ENCODE measurements around the gene P4HB.

Gene P4HB

DNA sequence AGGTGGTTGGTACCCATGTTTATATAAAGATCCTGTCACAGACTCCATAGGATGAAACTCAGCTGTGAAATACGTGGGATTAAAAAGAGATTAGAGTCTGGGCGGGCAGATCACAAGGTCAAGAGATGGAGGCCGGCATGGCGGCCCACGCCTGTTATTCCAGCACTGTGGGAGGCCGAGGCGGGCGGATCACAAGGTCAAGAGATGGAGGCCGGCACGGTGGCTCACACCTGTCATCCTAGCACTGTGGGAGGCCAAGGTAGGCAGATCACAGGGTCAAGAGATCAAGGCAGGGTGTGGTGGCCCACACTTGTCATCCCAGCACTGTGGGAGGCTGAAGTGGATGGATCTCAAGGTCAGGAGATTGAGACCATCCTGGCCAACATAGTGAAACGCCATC, 35.1 kb upstream of the P4HB start:
- no peak for DNase-seq

DNA sequence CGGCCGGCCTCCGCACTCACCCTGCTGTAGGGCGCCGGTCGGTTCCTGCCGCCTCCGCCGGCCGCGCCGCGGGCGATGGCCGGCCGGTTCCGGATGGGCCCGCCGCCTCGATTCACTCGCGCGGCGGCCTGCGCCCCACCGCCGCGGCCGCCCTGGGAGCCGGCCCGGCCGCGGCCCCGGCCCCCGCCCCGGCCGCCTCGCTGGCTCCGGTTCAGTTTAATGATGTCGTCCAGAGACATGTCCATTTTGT, 30.9 kb upstream of the P4HB start:
- no peak for DNase-seq

DNA sequence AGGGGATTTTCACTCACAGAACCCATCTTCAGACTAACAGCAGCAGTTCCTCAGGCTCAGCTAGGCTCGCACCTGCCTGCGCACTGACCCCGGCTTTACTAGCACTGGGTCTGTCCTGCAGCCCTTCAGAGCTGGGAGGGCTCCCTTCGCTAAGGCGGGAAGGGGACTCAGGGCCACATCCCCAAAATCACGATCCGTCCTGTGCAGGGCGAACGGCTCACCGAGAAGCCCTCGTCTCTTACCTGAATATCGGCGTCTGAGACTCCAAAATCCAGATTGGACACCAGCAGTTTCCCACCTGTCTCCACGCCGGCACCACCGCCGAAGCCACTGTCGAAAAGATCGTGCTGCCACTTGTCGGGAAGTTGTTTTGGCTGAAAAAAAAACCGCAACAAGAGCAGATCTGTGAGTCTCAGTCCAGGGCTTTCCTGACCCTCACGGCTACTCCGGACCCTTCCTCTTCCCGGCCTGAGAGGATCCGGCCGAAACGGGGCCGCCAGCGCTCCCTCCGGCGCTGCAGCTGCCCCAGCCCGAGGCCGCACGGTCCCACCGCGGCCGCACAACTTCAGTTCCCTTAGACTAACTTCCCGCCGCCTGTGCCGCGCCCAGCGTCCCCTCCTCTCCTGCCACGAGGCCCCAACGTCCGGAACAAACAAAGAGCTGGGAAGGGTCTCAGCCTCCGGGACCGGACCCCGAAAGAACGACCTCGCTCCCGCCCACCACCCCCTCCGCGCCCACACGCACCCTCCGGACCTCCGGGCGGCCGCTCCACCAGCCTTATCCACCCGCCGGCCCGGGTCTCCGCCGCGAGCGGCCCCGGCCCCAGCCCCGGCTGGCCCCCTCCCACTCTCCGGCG, 30.3 kb upstream of the P4HB start:
- DNase-seq = no peak

DNA sequence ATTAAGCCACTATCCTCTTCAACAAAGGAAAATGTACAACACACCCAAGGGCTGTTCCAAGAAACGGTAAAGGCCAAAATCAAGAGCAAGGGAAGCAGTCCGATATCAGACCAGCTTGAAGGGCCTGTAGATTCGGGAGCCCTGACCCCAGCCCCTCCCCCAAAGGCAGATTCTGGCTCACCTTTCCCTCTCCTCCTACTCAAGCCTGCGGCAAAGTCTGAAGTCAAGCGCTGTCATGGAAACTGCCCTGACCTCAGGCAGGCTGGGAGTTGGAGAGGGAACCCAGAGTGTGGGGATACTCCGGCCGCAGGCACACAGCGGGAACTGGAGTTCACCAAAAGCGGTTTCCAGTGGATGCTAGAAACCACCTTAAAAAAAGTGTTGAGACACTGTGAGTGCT, 29.3 kb upstream of the P4HB start:
- DNase-seq = no peak

DNA sequence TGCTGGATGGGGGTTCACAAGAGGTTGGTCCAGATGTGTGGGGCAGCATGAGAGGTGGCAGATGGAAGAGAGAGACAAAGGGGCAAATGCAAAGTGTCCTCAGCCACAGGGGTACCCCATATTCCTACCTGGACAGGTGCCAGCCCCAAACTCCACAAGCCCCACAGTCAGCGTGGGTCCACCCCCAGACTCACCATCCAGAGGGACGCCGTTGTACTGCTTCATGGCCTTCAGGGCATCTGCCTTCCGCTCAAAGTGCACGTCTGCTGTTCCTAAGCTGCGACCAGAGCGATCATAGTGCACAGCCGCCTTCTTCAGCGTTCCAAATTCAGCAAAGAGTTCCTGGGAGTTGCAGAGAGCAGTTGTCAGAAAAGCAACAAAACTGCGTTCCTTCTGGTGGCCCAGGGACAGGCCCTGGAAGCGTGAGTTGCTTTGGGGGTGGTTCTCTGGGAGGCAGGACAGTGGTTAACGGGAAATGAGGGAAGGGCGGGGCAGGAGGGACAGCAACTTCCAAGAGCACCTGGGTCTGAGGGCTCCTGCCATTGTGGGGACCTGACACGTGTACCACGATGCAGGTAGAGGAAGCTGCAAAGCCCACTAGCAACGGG, 28.8 kb upstream of the P4HB start:
- DNase-seq = no peak

DNA sequence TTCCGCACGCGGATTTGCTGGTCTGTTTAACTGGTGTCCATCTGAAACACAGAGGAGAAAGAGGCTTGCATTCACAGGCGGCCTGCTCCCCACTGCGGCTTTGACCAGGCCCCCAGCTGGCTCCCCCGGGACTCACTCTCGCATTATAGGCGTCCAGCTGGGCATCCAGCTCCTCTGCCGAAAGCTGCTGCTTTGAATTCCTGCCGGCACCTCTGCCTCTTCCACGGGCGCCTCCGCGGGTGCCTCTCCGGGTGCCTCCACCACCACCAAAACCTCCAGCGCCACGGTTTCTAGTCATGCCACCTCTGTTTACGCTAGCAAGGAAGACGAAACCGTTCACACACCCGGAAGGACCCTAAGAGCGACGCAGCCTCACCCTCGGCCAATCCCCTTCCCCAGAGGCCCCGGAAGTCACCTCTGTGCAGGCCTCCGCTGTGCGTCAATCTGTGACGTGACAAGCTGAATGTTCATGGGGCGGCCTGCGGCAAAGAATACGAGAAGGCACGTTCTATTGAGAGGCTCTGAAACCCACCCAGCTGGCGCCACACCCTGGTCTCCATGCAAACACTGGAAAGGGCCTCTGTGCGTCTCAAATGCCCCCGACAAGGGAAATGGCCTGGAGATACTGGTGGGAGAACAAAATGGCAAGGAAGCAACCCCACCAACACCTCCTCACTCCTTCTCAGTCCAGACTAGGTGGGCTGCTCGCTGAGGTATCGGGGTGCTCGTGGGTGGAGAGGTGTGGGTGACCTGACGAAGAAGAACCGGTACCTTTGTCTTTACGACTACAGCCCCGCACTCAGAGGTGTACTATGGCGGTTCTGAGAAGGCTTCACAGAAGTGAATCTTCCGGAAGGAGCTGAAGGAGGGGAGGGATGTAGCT, 28.0 kb upstream of the P4HB start:
- no peak for DNase-seq

DNA sequence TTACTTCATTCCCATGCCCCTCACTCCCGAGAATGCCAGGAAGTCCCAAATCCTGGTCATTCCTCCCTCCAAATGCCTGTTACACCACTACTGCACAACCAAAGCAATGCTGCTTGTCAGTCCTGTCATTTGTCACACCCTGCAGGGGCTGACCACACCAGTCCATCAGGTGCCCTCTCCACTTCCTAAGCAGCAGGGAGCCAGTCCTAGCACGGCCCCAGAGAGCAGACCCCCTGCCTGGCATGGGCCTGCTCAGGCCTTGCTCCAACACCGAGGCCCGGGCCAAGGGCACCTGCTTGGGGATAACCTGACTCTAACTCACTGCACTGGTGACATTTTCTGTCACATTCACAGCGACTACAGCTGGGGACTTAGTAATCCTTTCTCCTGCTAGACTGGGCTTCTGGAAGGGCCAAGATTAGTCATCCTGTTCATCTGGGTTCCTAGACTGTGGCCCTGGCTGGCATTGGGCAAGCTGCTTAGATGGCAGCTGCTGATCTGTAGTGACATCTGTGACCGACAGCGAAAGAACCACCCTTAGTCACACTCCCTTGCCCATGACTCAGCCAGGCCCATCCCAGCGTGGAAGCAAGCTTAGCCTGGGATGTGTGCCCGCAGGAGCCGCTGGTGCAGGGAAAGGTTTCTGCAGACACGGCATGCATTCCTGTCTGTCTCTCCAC, 25.7 kb upstream of the P4HB start:
- DNase-seq = no peak

DNA sequence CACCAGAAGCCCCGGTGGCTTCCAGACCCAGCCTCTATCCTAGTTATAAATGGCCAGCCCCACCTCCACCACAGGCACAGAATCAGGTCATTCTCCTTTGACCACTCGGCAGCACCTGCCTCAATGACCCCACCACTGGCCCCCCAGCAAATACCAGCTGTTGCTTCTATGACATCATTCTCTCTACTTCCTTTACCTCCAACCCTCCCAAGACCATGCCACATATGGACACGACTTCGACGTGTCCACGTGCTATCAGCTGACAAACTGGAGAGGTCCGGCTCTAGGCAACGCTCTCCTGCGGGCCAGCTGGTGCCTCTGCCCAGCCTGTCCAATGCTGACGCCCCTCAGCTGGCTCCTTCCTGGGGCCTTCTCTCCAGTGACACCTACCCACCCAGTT, 25.1 kb upstream of the P4HB start:
- no peak for DNase-seq

DNA sequence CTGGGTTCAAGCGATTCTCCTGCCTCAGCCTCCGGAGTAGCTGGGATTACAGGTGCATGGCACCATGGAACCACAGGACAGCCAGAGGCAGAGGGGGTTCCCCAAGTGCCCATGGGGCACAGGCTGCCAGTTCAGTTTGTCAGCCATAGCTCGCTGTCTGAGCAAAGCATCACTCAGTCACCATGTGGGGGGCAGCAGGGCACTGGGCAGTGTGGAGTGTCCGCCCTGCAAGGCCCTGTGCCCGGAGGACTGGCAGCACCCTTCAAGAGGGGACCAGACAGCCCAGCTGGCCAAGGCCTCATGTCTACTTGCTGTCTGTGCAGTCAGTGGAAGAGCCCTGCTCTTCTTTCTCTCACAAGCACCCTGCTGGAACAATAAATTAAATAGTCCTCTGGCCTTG, 24.6 kb upstream of the P4HB start:
- DNase-seq = no peak

DNA sequence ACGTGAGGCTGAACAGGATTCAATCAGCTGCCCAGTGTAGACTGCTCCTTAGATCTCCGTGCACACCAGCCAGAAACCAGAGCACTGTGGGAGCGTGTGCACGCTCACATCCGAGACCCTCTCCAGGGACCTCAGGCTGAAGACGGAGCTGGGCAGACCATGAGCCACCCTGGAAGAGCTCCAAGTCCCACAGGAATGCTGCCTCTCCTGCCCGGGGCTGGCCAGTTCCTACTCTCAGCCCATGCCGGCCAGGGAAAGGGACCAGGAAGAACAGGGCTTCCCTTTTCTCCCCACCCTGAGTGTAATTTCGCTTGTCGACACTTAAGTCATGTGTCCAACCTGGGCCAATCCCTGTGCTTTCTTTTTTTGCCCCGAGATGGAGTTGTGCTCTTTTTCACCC, 24.2 kb upstream of the P4HB start:
- no peak for DNase-seq

DNA sequence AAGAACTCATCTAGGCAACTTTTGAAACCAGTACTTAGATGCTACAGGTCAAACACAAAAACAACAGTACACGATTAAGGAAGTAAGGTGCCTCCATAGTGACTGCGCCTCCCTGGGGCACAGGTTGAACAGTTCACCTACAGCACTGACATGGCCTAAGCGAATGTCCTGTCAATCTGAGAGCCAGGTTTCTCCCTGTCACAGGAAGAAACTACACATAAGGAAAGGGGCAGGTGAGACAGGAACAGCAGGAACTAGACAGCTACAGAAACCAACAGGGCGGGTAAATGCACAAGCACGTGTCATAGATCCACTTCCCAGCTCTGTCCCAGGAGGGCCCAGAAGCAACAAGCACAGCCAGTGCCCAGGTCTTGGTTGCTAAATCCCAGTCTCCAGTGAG, 18.8 kb upstream of the P4HB start:
- no peak for DNase-seq

DNA sequence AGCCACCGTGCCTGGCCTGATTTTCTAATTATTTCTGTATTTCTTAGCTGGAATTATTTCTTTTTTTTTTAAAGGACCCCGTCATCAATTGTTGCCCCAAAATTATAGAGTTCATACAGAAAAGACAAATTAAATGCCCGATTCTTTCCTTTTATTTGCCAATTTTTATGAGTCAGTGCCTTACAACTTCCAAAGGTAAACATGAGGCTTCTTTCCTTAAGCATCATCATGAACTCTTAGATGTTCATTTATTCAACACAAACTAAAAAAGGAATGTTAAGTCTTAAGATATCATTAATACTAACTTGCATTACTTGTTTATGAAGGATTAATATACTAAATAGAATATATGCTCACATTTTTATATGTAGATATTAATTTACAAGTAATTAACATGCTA, 18.0 kb upstream of the P4HB start:
- DNase-seq = no peak

DNA sequence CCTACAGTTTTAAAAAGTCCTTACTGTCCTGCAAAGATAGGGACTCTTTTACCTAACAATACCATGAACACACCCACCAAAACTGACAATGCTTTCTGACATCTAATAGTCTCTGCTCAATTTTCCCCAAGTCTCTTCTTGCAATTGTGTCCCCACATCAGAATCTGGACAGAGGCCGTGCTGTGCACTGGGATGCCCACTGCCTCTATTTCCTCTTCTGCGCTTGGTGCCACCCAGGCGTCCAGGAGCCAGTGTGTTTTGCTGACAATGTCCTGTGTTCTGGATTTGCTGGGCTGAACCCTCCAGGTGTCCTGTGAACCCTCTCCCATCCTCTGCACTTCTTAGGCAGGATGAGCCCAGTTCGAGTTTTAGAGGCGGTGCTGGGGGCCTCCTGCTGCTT, 17.2 kb upstream of the P4HB start:
- DNase-seq = no peak

DNA sequence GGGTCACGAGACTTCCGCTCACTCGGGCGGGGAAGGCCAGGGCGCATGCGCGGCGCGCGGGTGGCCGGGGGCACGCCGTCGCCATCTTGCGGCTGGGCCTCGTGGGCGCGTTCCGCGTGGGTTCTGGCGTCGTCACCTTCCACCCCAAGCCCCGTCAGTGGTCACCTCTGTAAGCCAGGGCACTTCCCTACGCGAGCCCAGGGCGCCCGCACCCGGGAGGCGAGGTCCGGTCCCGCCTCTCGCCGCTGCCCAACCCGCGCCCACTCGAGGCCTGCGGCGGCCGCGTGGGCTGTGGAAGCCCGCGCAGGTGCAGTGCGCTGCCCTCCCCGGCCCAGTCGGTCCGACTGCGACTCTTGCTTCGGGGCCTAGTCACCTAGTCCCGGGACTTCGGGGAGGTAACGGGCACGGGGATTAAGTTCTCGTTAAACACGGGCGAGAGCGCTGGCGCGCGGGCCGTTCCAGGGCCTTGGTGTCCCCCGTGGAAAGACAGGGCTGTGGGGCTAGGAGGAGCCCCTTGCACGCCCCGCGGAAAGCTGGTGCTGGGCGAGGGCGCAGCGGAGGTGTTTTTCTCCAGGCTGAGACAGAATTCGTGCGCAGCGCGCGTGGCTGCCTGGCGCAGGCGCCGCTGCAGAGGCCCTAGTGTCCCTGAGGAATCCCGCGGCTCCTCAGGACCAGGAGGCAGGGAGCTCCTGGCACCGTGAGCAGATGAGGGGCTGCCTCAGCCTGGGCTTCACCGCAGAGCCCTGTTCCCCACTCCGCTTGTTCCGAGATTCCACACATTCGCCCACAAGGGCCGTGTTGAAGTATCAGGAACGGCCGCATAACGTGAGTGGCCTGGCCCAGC, 11.3 kb upstream of the P4HB start:
- DNase-seq = peak; percentile 96 to 97

DNA sequence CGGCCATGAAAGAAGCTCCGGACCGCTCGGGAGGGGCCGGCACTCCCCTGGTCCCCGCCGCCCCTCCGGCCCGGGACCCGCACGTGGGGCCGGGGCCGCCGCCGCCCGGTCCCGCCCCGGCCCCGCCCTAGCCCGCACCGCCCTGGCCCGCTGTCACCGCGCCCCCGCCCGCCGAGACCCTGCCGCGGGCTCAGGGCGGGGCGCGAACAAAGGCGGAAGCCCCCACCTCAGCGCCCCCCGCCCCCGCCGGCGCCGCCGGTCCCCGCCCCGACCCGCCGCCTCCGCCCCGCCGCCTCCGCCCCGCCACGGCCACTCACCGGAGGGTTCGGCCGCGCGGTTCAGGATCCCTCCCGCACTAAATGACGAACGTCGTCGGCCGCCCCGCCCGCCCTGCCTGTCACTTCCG, 10.6 kb upstream of the P4HB start, which contains the start of gene ARHGDIA:
ARHGDIA (minus strand) TSS at position 357 of the 406 bp plus-strand sequence. CDS start 1,407 bp downstream, outside the sequence.
- DNase-seq = no peak

DNA sequence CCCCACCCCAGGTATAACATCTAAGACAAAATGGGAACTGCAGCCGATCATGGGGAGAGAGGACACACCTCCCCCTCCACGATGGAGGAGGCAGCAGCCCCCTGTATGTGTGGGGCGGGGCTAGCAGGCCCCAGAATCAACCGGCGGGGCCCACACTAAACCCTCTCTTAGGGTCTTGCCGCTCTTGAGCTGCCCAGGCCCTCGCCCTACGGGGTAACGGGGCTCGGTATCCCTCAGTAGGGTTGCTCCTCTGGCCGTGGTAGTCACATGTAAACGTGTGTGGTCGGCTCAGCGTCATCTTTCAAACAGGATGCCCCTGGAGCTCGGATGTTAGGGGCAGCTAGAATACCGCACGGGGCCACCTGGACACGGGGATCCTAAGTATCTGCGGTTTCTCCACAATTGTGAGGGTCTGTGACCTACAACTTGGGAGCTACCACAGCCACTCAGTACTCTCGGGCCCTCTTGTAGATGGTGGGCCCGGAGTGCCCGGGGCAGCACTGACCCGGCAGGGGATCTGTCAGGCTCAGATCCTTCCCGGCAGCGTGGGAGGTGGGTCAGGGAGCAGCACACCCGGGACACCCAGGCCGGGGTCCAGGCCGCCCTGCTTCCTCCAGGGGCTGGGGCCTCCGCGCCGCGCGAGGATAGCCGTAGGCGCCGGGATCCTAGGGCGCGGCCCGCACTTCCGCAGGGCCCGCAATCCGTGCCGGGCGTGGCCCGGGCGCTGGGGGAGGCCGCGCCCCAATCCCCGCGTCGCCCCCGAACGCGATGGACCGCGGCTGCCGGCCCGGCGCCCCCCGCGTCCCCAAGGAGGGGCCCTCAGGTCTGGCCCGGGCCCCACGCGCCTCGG, 10.0 kb upstream of the P4HB start:
- DNase-seq = peak in 1 of 2 donors; percentile 33

DNA sequence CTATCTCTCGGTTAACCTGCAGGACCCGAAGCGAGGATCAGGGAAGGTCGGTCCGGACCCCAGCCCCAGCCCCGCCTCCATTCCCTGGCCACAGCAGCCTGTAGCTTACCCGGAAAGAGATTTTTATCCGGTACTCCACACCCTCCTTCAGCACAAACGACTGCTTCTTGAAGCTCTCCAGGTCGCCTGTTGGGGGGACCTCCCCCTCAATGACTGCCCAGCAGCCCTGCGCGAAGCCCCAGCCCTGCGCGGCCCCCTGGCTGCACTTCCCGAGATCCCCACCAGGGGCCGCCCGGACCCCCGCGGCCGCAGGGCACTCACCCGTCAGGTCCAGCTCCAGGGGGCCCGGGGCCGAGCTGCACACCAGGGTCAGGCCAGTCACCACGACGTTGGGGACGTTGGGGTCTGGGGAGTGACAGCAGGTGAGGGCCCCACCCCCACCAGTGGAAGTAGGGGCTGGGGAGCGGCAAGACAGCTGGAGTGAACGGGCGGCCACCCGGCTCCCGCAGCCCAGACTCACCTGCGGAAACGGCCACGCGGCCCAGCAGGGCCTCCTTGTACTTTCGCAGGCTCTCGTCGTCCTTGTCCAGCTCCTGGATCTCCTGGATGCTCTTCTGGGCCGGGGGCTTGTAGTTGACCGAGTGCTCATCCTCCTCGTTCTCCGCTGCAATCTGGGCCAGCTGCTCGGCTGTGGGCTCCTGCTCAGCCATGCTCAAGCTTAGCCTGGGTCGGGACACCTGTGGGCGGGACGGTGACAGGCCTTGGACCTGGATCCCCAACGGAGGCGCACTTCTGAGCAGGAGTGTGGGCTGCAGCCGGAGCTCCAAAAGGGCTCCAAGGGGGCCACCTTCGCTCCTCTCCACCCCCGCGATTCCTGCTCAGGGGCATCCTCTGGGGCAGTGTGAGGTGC, 9.1 kb upstream of the P4HB start:
- peak in 1 of 2 donors; percentile 32 for DNase-seq

DNA sequence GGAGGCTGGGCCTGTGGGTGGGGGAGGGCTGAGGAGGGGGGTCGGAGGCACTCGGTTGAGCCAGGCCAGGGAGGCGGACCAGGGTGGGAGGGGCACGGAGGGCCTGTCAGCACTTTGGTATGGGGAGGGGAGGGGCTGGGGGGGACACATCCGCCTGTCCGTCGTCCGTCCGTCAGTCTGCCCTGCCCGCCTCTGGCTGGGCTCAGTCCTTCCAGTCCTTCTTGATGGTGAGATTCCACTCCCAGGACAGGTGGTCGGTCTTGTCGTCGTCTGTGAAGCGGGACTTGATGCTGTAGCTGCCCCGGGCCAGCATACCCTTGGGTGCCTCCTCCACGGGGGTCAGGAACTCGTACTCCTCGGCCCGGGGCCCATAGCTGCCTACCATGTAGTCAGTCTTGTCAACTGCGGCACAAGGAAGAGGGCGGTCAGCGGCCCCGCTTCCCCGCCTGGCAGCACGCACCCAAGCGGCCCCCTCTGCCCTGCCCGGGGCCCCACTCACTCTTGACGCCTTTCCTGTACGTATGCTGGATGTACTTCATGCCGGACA, 8.4 kb upstream of the P4HB start:
- no peak for DNase-seq

DNA sequence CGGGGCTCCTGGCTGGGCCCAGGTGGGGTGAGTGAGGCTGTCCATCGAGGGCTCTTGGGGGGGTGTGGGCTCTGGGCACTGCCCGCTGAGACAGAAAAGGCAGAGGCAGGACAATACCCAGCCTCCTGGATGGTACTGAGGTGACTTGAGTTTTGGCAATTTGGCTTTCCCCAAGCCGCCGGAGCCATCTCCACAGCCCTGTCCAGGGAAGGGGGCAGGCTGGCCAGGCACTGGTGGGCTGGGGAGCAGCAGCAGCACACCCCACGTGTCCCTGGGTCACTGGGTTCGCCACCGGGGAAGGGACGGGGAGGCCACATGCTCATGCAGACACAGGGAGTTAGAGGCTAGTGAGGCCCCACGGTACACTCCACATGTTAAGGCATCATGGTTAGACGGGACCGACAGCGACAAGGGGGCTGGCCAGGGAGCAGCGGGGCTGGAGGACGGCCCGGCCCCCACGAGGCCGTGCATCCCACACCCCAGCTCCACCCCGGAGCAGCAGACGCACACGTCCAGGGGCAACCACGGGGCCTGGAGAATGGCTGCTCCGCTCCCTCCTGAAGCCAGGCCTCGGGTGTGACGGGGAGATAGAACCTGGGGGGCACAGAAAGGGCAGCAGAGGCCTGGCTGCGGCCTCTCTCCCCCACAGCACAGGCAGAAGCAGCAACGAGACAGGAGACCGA, 7.8 kb upstream of the P4HB start:
- no peak for DNase-seq
